VCaP (cell line): ENCODE results near the gene C9orf43.
"Not testable (repeated sequence)": the region's sequence is repeated elsewhere in the genome, so short reads cannot be mapped to it uniquely, and the experiment has no call there.

Source experiments
- H3K27ac ChIP-seq: fragments of 450-650 bp; 2 replicates; pipeline ENCODE4 v1.5.1; 2017
- CTCF ChIP-seq: fragments of 450-650 bp; conservative IDR thresholded peaks from 2 replicates; pipeline ENCODE4 v1.5.1; 2017; ENCODE audit warnings: mild to moderate bottlenecking, moderate library complexity

C9orf43 gene

GRCh38 chr9:113431191-113431590 is 20.6 kb downstream of the C9orf43 start:
- no peak overlapping the region for H3K27ac ChIP-seq
- no peak for TF ChIP-seq CTCF

DNA sequence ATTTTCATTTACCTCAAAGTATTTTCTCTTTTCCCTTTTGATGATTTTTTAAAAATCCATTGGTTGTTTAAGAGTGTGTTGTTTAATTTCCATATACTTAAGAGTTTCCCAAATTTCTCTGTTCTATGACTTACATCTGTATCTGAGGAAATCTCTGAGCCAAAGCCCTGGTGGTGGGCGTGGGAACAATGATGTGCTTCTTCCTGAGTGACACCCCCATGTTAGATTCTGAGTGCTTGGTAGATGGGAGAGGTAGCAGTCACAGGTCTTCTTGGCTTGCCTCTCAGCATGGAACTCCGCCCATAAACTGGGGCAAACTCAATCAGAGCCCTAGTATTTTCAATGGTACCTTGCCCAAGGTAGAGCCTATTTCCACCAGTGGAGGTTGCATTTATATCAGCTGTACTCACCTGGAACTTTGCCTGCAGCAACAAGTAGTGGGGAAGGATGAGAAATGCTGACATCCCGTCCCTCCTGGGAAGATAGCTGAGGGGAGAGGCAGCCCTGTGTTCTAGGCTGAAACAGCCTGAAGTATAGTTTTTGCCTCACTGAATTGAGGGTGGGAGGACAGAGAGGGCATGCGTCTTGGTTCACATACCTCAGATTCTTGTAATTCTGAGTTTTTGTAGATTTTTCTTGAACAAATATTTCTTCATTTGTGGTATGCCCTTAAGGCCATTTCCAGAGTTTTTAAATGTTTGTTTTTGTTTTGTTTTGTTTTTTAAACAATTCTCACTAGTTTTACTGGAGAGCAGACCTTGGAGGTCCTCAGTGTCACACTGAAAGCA is 26.4 kb downstream of the C9orf43 start:
- no peak for TF ChIP-seq CTCF
- no peak overlapping the region for H3K27ac ChIP-seq

DNA sequence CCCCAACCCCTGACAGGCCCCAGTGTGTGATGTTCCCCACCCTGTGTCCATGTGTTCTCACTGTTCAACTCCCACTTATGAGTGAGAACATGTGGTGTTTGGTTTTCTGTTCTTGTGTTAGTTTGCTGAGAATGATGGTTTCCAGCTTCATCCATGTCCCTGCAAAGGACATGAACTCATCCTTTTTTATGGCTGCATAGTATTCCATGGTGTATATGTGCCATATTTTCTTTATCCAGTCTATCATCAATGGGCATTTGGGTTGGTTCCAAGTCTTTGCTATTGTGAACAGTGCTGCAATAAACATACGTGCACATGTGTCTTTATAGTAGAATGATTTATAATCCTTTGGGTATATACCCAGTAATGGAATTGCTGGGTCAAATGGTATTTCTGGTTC is 27.2 kb downstream of the C9orf43 start:
- H3K27ac ChIP-seq: not testable (repeated sequence)

- no peak overlapping the region for H3K27ac ChIP-seq
- no peak for TF ChIP-seq CTCF
These were observed 34.2 kb downstream of the C9orf43 start for GRCh38 chr9:113444736-113445135.

DNA sequence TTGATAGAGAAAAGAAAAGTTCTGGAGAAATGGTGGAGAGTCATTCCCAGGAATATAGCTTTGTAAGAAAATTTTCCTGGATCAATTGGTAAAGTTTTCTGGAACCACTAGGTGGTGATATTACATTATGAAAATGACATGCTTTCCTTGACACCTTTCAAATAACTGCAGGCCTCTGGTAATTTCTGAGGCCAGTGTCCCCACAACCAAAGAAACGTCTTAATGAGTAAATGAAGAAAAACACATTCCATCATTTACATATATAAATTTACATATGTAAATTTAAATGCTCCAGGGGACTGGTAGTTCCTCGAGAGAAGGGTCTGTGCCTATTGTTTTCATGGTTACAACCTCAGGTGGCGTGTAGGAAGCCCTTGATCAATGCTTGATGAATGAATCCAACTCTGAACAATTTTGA is 35.8 kb downstream of the C9orf43 start:
- peak; percentile 80 for TF ChIP-seq CTCF

DNA sequence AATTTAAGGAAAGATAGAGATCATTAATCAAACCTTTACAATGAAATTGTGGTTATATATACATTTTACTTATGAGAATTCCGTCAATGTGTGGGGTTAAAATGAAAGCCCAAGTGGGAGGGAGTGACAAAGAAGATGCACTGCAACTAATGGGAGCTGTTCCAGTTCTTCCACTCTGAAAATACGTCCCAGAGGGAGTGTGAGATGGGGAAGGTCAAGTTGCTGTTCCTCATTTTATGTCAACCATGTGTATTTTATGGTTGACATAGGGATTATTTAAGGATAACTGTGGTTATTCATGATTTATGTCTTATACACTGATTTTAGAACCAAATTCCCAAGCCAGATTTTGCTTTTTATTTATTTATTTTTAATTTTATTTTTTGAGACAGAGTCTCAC is 38.8 kb downstream of the C9orf43 start:
- TF ChIP-seq CTCF: no peak
- no peak overlapping the region for H3K27ac ChIP-seq

More for the DNA sequence above, 35.8 kb downstream of the C9orf43 start:
- peak overlapping the region; percentile 37 for H3K27ac ChIP-seq

- no peak for TF ChIP-seq CTCF
- H3K27ac ChIP-seq: no peak overlapping the region
These were observed 41.6 kb downstream of the C9orf43 start for GRCh38 chr9:113452113-113452605.
